Measurements from ENCODE around the gene KCNK3.

GRCh38 chr2:26685341-26685740 is 7.2 kb upstream of the KCNK3 start:
- no peak for TF ChIP-seq CTCF (conservative IDR thresholded peaks at IDR 0.05; ENCODE audit: low read length)
- no peak for TF ChIP-seq EZH2phosphoT487 (IDR thresholded peaks at IDR 0.05; ENCODE audit: borderline replicate concordance, low read depth, low read length)
